SK-N-MC (cell line): ENCODE results near the gene ATOX1.

Experiments used
- EZH2 ChIP-seq: fragments of 200-600 bp; sonication (generic); IDR thresholded peaks from one replicate; pipeline ENCODE4 v1.6.1; 2017; ENCODE audit warnings: antibody characterized with exemption
- FOXP2 ChIP-seq: optimal IDR thresholded peaks from 2 replicates; pipeline ENCODE3; 2011; ENCODE audit warnings: mild to moderate bottlenecking, moderate library complexity; ENCODE audit not compliant: insufficient read depth; ENCODE audit errors: extremely low read length, control extremely low read depth
- POLR2AphosphoS5 ChIP-seq: IDR thresholded peaks from 2 replicates; pipeline ENCODE4 v1.6.1; 2012; ENCODE audit warnings: mild to moderate bottlenecking, low read depth, low read length, borderline replicate concordance

GRCh38 chr5:151707567-151707966, 50.9 kb downstream of the ATOX1 start:
- no peak for TF ChIP-seq EZH2
- TF ChIP-seq POLR2AphosphoS5, result no peak
- TF ChIP-seq FOXP2, result no peak
